AG08395 (cell line): ENCODE measurements around the gene CTNNBIP1.

Experiments used
- DNase-seq: peaks from one replicate; pipeline ENCODE4 v3.0.0; 2012; ENCODE audit warnings: mixed read lengths, low spot score

The CTNNBIP1 gene

DNA sequence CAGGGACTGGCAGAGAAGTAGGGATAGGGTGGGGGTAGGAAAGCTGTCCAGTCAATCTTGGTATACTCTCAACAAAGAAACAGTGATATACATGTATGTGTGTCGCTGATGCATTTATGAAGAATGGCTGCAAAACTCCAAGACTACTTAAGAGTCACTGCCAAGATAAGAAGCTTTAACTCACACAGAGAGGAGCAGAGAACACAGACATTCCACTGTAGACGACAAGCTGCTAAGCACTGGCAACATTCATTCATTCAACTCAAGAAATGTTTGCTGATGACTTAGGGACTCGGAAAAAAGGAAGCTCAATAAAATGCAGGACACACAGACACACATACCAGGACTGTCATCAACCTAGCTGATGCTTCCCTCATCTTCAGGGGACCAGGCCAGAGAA, 5.5 kb downstream of the CTNNBIP1 start:
- no peak for DNase-seq

DNA sequence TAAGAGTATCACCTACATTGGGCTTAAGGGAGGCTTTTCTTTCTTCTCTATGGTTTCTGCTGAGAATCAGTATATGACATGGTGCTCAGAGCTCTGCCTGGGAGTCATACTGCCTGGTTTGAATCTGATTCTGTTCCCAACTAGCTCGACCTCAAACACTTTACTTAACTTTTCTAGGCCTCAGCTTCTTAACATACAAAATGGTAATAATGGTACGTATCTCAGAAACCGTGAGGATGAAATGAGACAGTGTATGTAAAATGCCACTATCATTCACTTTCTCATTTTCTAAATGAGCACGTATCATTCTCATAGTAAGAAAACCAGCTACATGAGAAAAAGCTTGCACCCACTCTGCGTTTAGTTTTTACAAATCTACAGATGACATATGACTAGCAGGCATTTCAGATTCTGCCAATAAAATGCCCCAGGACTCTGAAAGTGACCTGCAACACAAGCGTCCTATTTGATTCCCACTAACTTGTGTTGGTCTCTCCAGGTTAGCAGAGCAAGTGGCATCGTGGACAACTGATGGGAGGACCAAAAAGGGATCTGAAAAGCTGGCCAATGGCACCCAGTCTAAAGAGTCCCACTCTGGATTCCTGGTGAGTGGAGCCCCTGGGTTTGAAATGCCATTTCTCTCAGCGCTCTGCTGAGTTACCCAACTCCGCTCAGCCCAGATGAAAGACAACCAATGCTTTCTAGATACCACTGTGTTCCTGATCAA, 6.1 kb downstream of the CTNNBIP1 start:
- DNase-seq = no peak

DNA sequence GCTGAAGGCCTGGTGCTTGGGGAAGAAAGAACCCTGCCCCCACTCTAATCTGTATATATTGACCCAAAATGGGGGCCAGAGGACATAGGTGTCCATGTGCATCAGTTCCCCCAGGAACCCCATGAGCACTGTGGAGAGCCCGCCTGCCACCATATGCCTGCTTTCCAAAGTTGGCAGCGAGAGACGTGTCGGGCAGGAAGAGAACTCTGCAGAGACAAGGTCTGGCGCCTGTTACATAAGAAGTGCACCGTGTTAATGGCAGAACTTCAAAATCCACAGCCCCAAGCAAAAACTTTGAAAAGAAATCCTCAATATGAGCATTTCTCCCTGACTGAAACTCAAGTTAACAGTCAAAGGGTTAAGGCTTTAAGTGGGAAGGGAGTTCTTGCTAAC, 8.0 kb downstream of the CTNNBIP1 start:
- DNase-seq = no peak

DNA sequence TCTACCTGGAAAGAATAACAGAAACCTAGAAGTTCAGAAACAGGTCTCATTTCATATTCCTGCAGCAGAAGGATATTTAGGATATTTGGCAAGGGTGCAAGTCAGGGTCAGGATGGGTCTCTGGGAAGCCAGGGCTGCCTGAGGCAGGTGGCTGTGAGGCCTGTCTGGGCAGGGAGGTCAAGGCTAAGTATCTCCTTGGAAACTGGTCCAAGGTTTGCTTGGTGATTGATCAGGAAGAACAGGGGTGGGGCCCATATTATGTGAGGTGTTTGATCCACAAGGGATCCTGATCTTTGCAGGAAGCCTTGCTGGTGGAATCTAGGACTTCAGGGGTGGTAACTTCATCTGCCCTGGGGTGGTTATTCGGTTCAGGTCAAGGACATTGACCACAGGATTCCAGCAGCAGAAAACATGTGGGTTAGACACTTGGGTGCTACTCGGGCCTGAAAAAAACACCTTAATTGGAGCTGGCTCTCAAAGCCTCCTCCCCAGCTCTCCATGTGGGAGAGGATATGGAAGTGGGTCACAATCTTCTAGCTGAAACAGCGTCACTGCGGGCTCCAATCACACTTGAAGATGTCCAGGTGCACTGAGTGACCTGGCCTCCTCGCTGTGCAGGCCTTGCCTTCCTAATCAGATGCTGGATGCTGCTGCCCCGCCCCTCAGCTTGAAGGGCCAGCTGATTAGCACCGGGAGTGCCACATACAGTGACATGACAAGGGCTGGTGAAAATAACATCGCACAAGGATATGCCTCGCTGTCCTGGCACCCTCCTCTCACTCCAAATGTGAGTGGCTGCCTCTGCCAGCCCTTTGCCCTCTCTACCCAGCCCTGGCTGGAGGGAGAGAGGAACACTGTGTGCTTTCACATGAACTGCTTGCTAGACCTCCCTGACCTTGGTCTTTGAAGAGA, 8.7 kb downstream of the CTNNBIP1 start:
- DNase-seq = no peak

DNA sequence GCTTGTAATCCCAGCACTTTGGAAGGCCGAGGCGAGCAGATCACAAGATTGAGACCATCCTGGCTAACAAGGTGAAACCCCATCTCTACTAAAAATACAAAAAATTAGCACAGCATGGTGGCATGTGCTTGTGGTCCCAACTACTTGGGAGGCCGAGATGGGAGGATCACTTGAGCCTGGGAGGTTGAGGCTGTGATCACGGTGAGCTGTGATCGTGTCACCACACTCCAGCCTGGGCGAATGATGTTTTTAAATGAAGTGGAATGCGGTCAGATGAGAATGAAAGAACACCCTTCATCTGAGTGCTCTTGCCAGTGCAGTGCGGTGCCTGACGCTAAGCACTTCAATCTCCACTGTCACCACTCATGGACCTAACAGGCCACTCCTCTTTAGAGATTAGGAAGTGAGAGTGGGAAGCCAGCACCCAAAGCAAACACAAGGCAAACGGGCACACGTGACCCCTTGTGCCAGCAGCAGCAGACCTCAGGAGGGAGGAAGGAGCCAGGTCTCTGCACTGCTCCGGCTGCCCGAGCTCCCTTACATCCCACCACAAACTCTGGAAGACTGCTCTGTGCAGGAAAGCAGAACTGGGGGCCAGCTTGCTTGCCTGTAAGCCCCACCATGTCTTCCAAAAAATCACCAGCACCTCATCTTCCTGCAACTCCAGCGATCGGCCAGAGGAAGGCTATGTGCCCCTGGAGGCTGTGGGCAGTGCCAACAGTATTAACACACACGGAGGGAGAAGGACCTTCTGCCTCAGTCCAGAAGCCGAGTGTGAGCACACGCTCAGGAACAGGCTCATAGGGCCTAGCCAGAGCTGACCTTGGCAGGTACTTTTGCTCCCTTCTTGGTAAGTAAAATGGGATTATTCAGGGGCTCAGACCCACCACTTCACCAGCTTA, 9.7 kb downstream of the CTNNBIP1 start:
- no peak for DNase-seq

DNA sequence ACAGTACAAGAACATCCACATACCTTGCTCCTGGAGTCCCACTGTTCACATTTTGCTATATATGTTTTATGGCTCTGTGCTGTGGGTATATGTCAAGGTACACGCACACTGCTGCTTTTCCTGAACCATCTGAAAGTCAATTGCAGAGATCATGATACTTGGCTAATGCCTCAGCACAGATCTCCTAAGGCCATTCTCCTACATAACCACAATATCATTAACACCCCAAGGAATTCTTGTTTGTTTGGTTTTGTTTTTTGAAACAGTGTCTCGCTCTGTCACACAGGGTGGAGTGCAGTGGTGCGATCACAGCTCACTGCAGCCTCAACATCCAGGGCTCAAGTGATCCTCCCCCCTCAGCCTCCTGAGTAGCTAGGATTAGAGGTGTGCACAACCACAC, 16.0 kb downstream of the CTNNBIP1 start:
- no peak for DNase-seq

DNA sequence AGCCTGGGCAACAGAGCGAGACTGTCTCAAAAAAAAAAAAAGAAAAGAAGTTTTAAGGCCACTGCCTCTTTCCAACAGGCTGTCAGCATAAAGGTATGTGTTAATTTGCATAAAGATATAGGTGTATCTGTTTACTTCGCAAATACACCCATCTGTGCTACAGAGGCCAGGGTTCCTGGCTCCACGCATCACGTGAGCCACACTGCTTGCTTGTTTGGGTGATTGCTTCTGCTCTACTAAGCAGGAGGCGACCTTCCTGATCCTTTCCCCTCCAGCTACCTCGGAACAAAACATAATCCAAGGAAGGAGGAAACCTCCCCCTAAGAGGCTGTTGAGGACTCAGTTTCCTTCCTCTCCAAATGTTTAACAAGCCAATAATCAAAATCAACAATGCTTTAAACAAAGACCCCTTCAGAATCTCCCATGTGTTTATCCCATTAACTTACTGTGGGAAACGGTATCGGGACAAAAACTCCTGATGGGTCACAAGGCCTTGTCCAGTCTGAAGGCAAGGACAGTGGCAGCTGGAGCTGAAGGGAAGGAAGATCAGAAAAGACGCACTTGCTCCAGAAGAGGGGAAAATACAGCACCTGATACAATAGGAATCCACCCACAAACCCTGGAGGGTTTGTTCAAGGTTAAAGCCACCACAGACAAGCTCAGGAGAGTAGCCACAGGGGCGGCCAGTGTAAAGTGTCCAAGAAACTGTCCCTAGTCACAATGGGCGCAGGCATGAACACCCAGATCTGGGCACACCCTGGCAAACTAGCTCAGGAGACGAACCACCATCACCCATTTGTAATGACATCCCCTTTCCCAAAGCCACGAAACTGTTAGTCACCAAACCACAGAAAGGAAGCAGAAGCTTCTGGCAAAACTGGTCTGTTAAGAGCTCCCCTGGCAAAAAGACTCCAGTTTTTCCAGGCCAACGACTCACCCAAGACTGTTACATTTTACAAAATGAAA, 17.2 kb downstream of the CTNNBIP1 start:
- DNase-seq = peak; percentile 79

DNA sequence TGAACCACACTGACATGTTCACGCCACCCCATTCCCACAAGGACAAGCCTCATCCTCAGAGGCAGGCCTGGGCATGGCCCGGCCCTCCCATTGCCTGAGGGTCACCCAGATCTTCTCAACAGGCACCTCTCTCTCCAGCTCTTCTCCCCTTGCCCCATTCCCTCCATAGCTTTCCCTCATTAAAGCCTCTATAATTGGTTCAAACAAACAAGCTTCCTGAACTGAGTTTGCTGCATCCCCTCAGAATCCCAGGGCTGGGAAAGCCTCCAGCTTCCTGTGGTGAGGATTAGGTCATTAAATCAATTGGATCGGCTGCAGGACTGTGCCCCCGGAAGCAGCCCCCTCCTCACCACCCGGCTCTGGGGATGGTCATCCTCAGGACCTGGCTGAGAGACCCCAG, 18.9 kb downstream of the CTNNBIP1 start:
- DNase-seq = no peak

DNA sequence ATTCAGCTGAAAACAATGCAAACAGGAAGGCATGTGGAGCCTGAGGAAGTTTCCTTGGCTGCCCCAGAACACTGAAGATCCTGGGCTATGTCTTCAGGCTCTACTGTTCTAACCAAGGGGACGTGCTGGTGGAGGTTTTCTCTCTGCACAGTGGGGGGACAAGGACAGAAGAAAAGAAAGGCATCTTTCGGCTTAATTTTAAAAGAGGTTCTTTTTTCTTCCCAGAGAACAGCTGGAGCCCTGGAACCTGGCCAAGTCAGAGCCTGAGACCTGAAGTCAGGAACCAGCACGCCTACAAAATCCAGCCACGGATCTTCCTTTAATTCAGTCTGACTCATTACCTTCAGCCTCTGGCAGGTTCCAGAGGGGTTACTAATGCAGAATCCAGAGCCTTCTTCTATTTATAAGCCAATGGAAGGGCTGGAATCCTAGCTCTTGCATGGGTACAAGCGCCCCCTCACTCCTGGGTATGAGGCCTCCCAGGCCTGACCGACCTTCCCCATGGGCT, 19.8 kb downstream of the CTNNBIP1 start:
- peak; percentile 84 for DNase-seq

DNA sequence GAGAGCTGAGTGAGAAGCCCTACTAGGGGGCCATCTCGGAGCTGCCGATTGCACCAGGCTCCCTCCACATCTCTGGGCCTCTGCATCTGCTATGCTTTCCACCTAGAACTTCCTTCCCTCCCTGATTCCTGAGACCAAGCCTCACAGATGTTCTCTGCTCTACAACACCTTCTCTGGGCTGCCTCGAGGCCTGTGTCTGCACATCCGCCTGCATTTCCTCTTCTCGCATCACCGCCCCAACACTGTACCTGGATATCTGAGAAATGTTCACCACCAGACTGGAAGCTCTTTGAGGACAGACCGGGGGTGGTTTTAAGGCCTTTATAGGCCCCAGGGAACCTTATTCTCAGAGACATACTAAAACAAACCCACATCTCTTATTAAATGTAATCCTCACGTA, 20.7 kb downstream of the CTNNBIP1 start:
- no peak for DNase-seq

DNA sequence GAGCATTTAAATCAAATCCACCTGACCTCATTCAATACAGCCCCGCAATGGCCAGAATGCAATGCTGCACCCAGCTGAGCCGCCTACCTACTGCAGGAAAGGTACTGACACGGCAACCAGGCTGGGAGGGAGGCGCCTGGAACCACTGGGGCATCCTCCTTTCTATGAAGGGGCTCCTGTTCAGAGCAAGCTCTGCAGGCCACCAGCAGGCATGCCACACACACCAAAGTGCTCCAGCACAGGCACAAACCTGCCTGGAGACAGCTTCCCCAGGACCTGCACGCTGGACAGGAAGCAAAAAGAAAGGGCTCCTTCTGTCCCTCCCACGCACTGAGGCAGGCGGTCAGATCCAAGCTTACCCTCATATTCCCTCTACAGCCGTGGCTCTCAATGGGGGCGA, 21.2 kb downstream of the CTNNBIP1 start:
- DNase-seq = no peak

DNA sequence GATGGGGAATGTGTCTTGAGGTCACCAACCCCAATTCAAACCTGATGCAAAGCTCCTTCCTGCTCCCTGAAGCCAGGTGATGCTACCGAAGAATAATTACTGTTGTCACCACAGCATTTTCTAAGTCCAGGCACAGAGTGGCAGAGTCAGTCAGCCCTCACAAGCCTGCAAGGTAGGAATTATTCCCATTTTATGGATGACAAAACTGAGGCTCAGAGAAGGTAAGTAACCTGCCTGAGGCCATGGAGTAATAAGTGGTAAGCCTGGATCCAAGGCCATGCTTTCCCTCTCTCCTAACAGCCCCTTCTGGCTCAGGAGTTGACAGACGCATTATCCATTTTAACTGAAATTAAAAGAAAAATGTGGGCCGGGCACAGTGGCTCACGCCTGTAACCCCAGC, 23.0 kb downstream of the CTNNBIP1 start:
- no peak for DNase-seq

DNA sequence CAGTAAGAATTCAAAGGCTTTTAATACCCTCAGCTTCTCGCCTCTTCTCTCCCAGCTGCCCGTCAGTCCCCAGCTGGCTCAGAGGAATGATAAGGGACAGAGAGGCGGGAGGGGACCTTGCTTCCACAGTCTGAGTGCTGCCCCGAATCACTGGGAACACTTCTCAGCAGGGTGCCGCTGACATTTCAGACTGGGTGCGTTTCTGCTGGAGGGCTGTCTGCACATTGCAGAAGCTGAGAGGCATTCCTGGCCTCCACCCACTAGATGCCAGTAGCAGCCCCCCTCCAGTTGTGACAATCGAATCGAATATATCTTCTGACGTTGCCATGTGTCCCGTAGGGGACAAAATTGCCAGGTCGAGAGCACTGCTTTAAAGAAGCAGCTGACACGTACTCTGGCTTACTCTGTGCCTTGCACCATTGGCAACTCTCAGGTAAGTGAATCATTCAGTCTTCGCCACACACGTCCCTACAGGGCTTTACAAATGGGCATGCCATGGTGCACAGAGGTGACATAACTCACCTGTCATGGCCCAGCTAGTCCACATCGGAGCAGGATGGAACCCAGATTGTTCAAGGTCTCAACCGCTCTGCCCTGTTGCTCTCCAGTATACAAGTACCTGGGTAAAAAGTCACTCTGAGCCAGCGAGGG, 23.9 kb downstream of the CTNNBIP1 start:
- no peak for DNase-seq

DNA sequence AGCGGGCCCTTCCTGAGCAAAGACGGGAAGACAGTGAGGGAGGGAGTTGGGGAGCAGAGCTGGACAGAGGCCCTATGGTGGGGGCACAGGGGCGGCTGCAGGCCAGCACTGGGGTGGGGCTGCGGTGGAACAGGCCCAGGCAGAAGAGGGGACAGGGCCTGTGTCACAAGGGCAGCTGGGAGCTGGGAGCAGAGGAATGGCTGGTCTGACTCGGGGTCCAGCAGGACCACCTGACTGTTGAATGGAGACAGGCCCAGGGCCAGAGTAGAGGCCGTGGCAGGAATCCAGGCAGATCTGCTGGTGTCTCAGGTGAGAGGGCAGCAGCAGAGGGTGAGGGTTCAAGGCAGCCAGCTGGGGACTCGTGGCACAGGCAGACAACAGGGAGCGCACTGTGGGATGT, 25.3 kb downstream of the CTNNBIP1 start:
- no peak for DNase-seq

DNA sequence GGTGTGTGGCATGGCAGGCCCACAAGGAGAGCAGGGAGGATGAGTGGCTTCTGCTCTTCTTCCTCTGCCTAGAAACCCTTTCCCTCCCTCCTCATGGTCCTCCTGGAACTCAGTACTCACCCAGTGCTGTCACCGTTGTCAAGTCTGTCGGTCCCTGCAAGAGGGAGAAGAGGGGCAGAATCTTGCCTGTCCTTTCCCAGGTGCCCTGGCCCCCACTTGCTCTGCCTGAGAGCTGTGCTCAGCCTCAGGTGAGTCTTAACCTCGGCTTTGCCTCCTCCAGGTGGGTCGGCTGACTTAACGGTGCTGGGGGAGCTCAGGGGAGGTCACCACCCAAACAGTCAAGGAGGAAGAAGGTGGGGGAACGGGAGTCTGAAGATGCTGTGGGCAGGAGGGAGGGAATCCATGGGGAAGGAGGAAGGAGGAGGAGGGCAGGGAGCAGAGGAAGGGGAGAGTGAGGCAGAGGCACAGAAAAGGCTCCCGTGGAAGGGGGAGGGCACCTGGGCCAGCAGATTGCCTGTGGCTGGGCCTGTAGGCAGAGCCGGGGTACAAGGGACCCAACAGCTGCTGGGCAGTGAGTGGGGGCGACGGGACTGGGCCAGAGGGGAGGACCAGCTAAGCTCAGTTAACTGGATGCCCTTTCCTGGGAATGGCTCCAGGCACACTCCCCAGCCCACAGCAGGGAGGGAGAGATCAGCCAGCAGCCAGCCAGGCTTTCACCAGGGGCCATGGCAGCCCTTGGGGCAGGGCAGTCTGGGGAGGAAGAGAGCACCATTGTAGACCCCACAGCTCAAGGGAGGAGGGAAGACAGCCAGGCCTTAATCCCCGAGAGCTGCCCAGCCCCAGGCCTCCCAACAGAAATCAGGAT, 26.3 kb downstream of the CTNNBIP1 start:
- DNase-seq = no peak

DNA sequence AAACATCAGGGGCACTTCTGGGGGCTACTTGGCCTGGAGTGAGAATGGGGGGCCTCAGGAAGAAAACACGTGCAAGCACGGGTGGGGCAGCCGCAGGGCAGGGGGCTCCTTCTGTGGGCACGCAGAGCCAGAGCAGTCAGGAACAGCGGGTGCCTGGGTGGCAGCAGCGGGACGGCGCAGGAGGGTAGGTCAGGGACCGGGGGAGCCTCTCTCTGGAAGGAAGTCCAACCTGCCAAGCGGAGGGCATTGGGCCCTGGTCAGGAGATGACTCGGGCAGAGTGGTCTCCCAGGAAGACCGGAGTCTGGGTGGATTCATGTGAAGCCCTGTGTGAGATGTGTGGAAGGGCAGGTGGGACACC, 27.1 kb downstream of the CTNNBIP1 start:
- DNase-seq = no peak

DNA sequence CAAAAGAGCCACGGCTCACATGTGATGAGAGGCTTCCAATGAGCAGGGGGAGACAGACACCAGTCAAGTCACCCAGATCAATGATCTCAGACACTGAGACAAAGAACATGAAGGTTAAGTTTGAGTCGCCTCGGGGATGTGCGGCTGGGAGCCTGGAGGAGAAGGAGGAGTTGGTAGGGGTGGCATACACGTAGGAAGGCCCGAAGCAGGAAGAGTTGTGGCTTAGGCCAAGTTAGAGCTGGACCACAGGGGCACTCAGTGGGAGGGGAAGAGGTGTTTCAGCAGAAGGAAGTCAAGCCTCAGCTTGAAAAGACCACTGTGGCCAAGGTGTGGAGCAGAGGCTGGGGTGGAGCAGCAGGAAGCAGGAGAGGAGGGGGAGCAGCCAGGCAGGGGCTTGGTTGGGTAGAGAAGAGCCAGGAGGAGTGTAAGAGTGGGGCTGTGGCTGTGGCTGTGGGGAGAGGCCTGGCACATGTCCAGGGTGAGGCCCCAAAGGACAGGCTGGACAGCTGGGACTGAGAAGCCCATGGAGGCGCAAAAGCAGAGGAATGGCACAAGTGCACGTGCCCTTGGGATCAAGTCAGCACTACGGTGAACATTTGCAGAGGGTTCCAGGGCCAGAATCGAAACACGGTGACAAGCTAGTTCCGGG, 27.6 kb downstream of the CTNNBIP1 start:
- no peak for DNase-seq

DNA sequence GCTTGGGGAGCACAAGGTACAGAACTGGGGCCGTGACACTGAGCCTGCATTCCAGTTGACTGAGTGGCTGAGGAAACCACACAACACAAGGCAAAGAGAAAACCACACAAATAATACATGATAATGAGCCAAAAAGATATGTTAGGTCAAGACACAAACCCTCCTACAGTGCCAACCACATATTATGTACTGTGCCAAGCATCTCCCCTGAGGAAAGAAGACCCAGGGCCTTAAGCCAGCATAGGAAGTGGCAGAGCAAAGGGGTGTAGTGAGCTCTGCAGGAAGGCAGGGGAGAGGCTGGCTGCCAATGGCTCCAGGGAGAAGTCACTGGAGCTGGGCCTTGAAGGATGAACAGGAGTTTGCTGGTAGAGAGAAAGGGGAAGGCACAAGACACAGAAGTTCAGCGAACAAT, 28.2 kb downstream of the CTNNBIP1 start:
- peak; percentile 89 for DNase-seq

DNA sequence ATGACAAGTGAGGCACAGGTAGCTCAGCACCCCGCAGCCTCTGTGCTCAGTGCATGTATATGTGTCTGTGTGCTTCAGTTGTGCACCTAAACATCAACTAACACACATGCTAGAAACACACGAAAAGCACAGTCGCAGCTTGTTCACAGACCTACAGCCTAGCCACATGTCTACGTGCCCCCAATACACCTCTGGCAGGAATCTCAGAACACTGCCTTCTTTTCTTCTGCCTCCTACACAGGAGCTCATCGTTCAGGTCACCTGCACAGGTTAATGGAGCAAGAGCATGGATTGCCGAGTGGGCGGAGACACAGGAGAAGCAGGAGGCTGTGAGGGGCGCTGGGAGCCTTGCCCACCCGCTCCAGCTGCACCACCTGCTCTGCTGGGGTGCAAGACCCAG, 31.7 kb downstream of the CTNNBIP1 start:
- DNase-seq = no peak
